Natural killer cell treated with Interleukin-12 subunit alpha and Interleukin-12 subunit beta and Interleukin-15 and Interleukin-18, amount 100 ng/mL, for 72 hours (primary cell): Measurements from ENCODE around the gene DIS3L. TPM values are rescaled to one million over a fixed set of nuclear protein-coding genes. Genes with fewer than 3 reads are reported as not detected.
"Not testable (repeated sequence)": the region's sequence is repeated elsewhere in the genome, so short reads cannot be mapped to it uniquely, and the experiment has no call there.

Experiments used
- ATAC-seq, 2 donors: fragments of 150-1000 bp; cut with Tn5 transposase in 1 of 2; sonication (Bioruptor Pico), chemical (Tn5 transposase) in 1 of 2; 2 replicates each; pipeline ENCODE4 v1.10.0; 2021
- DNase-seq: peaks from one replicate; pipeline ENCODE4 v3.0.0; 2022; ENCODE audit warnings: low spot score
- H3K27ac Mint-ChIP-seq, 2 donors: 1 replicate in 1 of 2; 2 replicates in 1 of 2; pipeline ENCODE4 v1.8.0; 2022; ENCODE audit warnings: mixed read lengths in 2 of 2, mild to moderate bottlenecking in 1 of 2, moderate library complexity in 1 of 2
- H3K27me3 Mint-ChIP-seq, 2 donors: 1 replicate in 1 of 2; 2 replicates in 1 of 2; pipeline ENCODE4 v1.8.0; 2022; ENCODE audit warnings: mixed read lengths in 2 of 2
- H3K36me3 Mint-ChIP-seq: one replicate; pipeline ENCODE4 v1.8.0; 2022; ENCODE audit warnings: mixed read lengths
- H3K4me1 Mint-ChIP-seq, 2 donors: 1 replicate in 1 of 2; 2 replicates in 1 of 2; pipeline ENCODE4 v1.8.0; 2022; ENCODE audit warnings: low read depth in 2 of 2, mixed read lengths in 2 of 2, mild to moderate bottlenecking in 1 of 2
- H3K4me3 Mint-ChIP-seq: one replicate; pipeline ENCODE4 v1.8.0; 2022; ENCODE audit warnings: mixed read lengths
- H3K9me3 Mint-ChIP-seq: 2 replicates; pipeline ENCODE4 v1.8.0; 2022; ENCODE audit warnings: mixed read lengths
- total RNA-seq, 2 donors: library from RNA; stranded (reverse); gene quantifications; one replicate each; pipeline ENCODE4 v1.2.3, GENCODE V29; 2022

Gene DIS3L
- total RNA-seq, 2 donors from 2014 or later: 20.5 to 35.9 TPM

DNA sequence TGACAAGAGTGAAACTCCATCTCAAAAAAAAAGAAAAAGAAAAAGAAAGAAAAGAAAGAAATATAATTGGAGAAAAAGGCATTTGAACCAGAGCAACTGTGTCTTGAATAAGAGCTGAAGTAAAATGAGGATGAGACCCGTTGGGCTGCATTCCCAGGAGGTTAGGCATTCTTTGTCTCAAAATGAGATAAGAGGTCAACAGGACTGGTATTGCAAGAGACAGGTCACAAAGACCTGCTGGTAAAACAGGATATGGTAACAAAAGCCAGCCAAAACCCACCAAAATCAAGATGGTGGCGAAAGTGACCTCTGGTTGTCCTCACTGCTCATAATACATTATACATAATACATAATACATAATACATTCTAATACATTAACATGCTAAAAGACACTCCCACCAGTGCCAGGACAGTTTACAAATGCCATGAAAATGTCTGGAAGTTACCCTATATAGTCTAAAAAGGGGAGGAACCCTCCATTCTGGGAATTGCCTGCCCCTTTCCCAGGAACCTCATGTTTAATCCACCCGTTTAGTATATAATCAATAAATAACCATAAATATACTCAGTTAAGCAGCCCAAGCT lies 71.7 kb downstream of the DIS3L start:
- H3K27ac Mint-ChIP-seq: no peak overlapping the region
- peaks cover 7% of the 10 kb centered on the region in 2 donors for H3K4me1 Mint-ChIP-seq
- no peaks in the 10 kb centered on the region for H3K9me3 Mint-ChIP-seq
- no peaks in the 10 kb centered on the region for H3K27me3 Mint-ChIP-seq
- no peak overlapping the region for H3K4me3 Mint-ChIP-seq
- ATAC-seq (no peak), DNase-seq (no peak)
- H3K36me3 Mint-ChIP-seq: no peaks in the 10 kb centered on the region

DNA sequence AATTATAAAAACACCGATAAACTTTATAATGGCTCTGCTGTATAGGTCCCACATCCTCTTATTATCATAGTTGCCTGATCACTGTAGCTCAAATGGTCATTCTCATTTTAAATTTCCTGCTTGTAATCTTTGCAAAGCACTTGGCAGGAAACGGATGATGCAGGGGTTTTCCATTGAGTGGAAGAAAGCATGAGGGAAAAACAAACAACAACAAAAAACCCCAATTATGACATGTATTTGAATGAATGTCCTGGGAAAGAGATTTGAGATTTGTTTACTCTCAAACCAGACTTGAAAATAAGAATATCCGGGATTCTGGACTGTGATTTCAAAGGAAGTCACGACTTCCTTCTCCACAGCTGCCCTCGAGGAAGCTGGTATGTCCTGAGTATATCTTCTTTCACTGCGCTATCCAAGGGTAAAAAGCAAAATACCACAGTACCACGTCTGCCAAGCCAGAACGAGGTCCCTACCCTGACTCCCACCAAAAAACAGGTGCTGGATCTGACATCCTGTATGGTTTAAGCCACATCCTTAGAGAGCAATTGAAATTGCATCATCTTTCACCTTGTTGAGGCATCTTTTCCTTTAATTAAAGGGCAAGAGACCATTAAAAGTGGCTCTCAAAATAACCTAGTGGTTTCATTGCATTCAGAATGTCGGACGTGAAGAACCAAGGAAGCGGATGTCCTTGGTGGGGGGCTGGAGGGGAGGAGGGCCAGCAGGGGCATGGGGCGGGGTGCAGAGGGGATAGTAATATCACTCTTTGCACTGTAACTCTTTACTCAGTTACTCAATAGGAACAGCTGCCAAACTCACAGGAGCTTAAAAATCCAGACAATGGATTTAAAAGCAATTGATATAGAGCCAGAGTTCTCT lies 76.6 kb downstream of the DIS3L start:
- Mint-ChIP-seq H3K9me3 (no peaks in the 10 kb centered on the region), H3K27me3 (no peaks in the 10 kb centered on the region)
- peak; percentile 87 for ATAC-seq

DNA sequence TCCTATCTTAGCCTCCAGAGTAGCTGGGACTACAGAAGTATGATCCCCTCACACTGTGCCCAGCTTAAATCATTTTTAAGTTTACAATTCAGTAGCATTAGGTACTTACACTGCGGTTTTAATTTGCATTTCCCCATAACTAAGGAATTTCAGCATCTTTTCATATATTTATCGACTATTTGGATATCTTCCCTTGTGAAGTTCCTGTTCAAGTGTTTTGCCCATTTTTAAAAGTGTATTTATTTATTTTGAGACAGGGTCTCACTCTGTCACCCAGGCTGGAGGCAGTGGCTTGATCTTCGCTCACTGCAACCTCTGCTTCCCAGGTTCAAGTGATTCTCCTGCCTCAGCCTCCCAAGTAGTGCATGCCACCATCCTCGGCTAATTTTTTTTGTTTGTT lies 80.8 kb downstream of the DIS3L start:
- peaks cover 12 to 15% of the 10 kb centered on the region in 2 donors for H3K4me1 Mint-ChIP-seq
- H3K27ac Mint-ChIP-seq: no peak overlapping the region

More for the DNA sequence above, 76.6 kb downstream of the DIS3L start:
- H3K4me3 Mint-ChIP-seq: peak overlapping the region; percentile 78
- peaks cover 12 to 15% of the 10 kb centered on the region in 2 donors for H3K4me1 Mint-ChIP-seq
- peak; percentile 66 for DNase-seq
- H3K36me3 Mint-ChIP-seq: no peaks in the 10 kb centered on the region
- peak overlapping the region; percentile 95 to 96 for H3K27ac Mint-ChIP-seq

DNA sequence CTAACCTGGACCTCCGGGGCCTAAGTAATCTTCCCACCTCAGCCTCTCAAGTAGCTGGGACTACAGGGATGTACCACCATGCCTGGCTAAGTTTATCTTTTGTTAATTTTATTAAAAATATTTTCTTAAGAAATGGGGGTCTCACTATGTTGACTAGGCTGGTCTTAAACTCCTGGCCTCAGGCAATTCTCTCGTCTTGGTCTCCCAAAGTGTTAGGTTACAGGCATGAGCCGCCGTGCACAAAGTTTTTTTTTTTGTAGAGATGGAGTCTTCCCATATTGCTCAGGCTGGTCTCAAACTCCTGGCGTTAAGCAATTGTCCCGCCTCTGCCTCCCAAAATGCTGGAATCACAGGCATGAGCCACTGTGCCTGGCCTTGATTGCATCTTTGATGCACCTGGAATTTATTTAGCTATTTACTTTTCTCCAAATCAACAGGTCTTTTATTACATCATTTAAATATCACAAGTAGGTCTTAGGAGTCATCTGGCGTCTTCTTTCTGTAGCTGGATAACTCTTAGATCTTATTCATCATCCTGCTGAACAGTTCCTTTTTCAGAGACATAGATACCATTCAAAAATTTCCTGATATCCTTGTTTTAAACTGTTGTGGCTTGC lies 85.6 kb downstream of the DIS3L start:
- DNase-seq (no peak), ATAC-seq (no peak)
- no peak overlapping the region for H3K4me3 Mint-ChIP-seq
- H3K4me1 Mint-ChIP-seq: no peaks in the 10 kb centered on the region
- no peaks in the 10 kb centered on the region for H3K9me3 Mint-ChIP-seq
- no peaks in the 10 kb centered on the region for H3K27me3 Mint-ChIP-seq
- peak overlapping the region in 1 of 2 donors; percentile 6 for H3K27ac Mint-ChIP-seq
- H3K36me3 Mint-ChIP-seq: no peaks in the 10 kb centered on the region

More for the DNA sequence above, 80.8 kb downstream of the DIS3L start:
- no peaks in the 10 kb centered on the region for H3K36me3 Mint-ChIP-seq
- ATAC-seq (no peak), DNase-seq (no peak)
- no peak overlapping the region for H3K4me3 Mint-ChIP-seq
- no peaks in the 10 kb centered on the region for H3K27me3 Mint-ChIP-seq
- no peaks in the 10 kb centered on the region for H3K9me3 Mint-ChIP-seq

DNA sequence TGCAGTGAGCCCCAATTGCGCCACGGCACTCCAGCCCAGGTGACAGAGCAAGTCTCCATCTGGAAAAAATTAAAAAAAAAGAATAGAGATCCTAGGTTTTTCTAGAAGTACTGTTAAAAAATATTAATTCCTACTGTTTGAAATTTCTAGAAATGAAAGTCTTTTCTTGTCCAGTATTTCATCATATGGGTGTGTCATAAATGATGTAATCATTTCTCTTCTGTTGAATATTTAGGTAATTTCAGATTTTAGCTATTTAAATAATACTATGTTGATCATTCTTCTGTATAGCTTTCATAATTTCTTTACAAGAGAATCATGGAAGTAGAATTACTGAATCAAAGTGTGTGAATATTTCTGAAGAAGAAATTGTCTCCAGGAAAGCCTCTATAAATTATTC lies 88.0 kb downstream of the DIS3L start:
- not testable (repeated sequence) for H3K4me3 Mint-ChIP-seq, DNase-seq, H3K36me3 Mint-ChIP-seq, H3K9me3 Mint-ChIP-seq, H3K27me3 Mint-ChIP-seq, ATAC-seq
- Mint-ChIP-seq H3K27ac (peak overlapping the region in 1 of 2 donors; percentile 21), H3K4me1 (peaks cover 10 to 12% of the 10 kb centered on the region in 2 donors)

Other genes with a start within 250 kb of the DIS3L start
- gene MEGF11, start 39.8 kb upstream of the DIS3L start, total RNA-seq: not detected
- 10 to 100 TPM; 28.4 to 56.3 TPM for gene TIPIN, start 63.1 kb downstream of the DIS3L start, total RNA-seq
- 100 to 1,000 TPM; 121 to 134 TPM for gene MAP2K1, start 93.3 kb downstream of the DIS3L start, total RNA-seq
- gene SNAPC5, start 204.2 kb downstream of the DIS3L start, total RNA-seq: 10 to 100 TPM; 21.8 to 30.8 TPM
- 1,000 to 10,000 TPM; 1,786 to 1,827 TPM for gene RPL4, start 211.3 kb downstream of the DIS3L start, total RNA-seq
- 10 to 100 TPM; 24.6 to 45.0 TPM for gene ZWILCH, start 211.8 kb downstream of the DIS3L start, total RNA-seq